ENCODE measurements around the gene ST6GAL1. TPM values are rescaled to one million over a fixed set of nuclear protein-coding genes. Genes with fewer than 3 reads are reported as not detected.
A peak's percentile ranks its signal among the peaks of the same experiment; 100 is the strongest.

ST6GAL1 gene
- total and polyA plus RNA-seq, 2 experiments from 2014 or later: 17.6 to 65.1 TPM

- ATAC-seq (peak; percentile 15; the same call in 2 of the 3 replicates), DNase-seq (ENCODE audit: low spot score) (peak; percentile 11)
- Histone ChIP-seq H3K27me3 (ENCODE audit: insufficient read depth) (no peaks in the 10 kb centered on the region), H3K9me2 (ENCODE audit: insufficient read depth) (no peaks in the 10 kb centered on the region), H3K36me3 (ENCODE audit: insufficient read depth) (peaks cover 10% of the 10 kb centered on the region), H3K4me1 (ENCODE audit: insufficient read depth) (peaks cover 12% of the 10 kb centered on the region; the same call in 1 of the 2 replicates), H4K20me1 (replicated peaks; ENCODE audit: insufficient read depth) (peaks cover 2% of the 10 kb centered on the region), H3K27ac (ENCODE audit: low read depth) (no peak overlapping the region), H2AFZ (no peak overlapping the region), H3K4me2 (no peak overlapping the region), H3K4me3 (no peak overlapping the region), H3K79me2 (replicated peaks; ENCODE audit: insufficient read depth) (no peaks in the 10 kb centered on the region), H3F3A (replicated peaks; ENCODE audit: low read depth) (peaks cover 2% of the 10 kb centered on the region; the same call in 1 of the 2 replicates)
- Mint-ChIP-seq H3K36me3 (ENCODE audit: low read depth) (peaks cover 67% of the 10 kb centered on the region), H3K27me3 (ENCODE audit: insufficient read depth, low read depth, poor library complexity) (peaks cover 7% of the 10 kb centered on the region), H3K4me1 (peaks cover 9% of the 10 kb centered on the region; the same call in 2 of the 3 replicates), H3K9me3 (no peaks in the 10 kb centered on the region; the same call in 2 of the 3 replicates), H3K4me3 (no peak overlapping the region), H3K27ac (no peak overlapping the region)
- TF ChIP-seq EZH2phosphoT487 (IDR thresholded peaks at IDR 0.05; ENCODE audit: unreplicated experiment) (no peak), CREB1 (CRISPR knock-in tag; IDR thresholded peaks at IDR 0.05; ENCODE audit: low read depth) (no peak), POLR2AphosphoS5 (IDR thresholded peaks at IDR 0.05; ENCODE audit: low read depth) (no peak), NANOG (IDR thresholded peaks at IDR 0.05; ENCODE audit: borderline replicate concordance) (no peak), JUNB (IDR thresholded peaks at IDR 0.05; ENCODE audit: unreplicated experiment) (no peak), ETS1 (IDR thresholded peaks at IDR 0.05) (no peak), ZNF114 (CRISPR knock-in tag; IDR thresholded peaks at IDR 0.05) (no peak), STAT1 (IDR thresholded peaks at IDR 0.05; ENCODE audit: unreplicated experiment) (no peak), ZNF331 (CRISPR knock-in tag; IDR thresholded peaks at IDR 0.05; ENCODE audit: low read depth) (no peak), EZH2 (IDR thresholded peaks at IDR 0.05; ENCODE audit: low read depth, unreplicated experiment) (no peak)
- TF ChIP-seq, protein P1, sequence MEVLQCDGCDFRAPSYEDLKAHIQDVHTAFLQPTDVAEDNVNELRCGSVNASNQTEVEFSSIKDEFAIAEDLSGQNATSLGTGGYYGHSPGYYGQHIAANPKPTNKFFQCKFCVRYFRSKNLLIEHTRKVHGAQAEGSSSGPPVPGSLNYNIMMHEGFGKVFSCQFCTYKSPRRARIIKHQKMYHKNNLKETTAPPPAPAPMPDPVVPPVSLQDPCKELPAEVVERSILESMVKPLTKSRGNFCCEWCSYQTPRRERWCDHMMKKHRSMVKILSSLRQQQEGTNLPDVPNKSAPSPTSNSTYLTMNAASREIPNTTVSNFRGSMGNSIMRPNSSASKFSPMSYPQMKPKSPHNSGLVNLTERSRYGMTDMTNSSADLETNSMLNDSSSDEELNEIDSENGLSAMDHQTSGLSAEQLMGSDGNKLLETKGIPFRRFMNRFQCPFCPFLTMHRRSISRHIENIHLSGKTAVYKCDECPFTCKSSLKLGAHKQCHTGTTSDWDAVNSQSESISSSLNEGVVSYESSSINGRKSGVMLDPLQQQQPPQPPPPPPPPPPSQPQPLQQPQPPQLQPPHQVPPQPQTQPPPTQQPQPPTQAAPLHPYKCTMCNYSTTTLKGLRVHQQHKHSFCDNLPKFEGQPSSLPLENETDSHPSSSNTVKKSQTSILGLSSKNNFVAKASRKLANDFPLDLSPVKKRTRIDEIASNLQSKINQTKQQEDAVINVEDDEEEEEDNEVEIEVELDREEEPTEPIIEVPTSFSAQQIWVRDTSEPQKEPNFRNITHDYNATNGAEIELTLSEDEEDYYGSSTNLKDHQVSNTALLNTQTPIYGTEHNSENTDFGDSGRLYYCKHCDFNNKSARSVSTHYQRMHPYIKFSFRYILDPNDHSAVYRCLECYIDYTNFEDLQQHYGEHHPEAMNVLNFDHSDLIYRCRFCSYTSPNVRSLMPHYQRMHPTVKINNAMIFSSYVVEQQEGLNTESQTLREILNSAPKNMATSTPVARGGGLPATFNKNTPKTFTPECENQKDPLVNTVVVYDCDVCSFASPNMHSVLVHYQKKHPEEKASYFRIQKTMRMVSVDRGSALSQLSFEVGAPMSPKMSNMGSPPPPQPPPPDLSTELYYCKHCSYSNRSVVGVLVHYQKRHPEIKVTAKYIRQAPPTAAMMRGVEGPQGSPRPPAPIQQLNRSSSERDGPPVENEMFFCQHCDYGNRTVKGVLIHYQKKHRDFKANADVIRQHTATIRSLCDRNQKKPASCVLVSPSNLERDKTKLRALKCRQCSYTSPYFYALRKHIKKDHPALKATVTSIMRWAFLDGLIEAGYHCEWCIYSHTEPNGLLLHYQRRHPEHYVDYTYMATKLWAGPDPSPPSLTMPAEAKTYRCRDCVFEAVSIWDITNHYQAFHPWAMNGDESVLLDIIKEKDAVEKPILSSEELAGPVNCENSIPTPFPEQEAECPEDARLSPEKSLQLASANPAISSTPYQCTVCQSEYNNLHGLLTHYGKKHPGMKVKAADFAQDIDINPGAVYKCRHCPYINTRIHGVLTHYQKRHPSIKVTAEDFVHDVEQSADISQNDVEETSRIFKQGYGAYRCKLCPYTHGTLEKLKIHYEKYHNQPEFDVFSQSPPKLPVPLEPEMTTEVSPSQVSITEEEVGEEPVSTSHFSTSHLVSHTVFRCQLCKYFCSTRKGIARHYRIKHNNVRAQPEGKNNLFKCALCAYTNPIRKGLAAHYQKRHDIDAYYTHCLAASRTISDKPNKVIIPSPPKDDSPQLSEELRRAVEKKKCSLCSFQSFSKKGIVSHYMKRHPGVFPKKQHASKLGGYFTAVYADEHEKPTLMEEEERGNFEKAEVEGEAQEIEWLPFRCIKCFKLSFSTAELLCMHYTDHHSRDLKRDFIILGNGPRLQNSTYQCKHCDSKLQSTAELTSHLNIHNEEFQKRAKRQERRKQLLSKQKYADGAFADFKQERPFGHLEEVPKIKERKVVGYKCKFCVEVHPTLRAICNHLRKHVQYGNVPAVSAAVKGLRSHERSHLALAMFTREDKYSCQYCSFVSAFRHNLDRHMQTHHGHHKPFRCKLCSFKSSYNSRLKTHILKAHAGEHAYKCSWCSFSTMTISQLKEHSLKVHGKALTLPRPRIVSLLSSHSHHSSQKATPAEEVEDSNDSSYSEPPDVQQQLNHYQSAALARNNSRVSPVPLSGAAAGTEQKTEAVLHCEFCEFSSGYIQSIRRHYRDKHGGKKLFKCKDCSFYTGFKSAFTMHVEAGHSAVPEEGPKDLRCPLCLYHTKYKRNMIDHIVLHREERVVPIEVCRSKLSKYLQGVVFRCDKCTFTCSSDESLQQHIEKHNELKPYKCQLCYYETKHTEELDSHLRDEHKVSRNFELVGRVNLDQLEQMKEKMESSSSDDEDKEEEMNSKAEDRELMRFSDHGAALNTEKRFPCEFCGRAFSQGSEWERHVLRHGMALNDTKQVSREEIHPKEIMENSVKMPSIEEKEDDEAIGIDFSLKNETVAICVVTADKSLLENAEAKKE (CRISPR knock-in tag; IDR thresholded peaks at IDR 0.05): no peak
- TF ChIP-seq, protein P2, sequence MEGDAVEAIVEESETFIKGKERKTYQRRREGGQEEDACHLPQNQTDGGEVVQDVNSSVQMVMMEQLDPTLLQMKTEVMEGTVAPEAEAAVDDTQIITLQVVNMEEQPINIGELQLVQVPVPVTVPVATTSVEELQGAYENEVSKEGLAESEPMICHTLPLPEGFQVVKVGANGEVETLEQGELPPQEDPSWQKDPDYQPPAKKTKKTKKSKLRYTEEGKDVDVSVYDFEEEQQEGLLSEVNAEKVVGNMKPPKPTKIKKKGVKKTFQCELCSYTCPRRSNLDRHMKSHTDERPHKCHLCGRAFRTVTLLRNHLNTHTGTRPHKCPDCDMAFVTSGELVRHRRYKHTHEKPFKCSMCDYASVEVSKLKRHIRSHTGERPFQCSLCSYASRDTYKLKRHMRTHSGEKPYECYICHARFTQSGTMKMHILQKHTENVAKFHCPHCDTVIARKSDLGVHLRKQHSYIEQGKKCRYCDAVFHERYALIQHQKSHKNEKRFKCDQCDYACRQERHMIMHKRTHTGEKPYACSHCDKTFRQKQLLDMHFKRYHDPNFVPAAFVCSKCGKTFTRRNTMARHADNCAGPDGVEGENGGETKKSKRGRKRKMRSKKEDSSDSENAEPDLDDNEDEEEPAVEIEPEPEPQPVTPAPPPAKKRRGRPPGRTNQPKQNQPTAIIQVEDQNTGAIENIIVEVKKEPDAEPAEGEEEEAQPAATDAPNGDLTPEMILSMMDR (conservative IDR thresholded peaks at IDR 0.05; ENCODE audit: low read depth in 2 of 2): no peak
- TF ChIP-seq, protein P3, sequence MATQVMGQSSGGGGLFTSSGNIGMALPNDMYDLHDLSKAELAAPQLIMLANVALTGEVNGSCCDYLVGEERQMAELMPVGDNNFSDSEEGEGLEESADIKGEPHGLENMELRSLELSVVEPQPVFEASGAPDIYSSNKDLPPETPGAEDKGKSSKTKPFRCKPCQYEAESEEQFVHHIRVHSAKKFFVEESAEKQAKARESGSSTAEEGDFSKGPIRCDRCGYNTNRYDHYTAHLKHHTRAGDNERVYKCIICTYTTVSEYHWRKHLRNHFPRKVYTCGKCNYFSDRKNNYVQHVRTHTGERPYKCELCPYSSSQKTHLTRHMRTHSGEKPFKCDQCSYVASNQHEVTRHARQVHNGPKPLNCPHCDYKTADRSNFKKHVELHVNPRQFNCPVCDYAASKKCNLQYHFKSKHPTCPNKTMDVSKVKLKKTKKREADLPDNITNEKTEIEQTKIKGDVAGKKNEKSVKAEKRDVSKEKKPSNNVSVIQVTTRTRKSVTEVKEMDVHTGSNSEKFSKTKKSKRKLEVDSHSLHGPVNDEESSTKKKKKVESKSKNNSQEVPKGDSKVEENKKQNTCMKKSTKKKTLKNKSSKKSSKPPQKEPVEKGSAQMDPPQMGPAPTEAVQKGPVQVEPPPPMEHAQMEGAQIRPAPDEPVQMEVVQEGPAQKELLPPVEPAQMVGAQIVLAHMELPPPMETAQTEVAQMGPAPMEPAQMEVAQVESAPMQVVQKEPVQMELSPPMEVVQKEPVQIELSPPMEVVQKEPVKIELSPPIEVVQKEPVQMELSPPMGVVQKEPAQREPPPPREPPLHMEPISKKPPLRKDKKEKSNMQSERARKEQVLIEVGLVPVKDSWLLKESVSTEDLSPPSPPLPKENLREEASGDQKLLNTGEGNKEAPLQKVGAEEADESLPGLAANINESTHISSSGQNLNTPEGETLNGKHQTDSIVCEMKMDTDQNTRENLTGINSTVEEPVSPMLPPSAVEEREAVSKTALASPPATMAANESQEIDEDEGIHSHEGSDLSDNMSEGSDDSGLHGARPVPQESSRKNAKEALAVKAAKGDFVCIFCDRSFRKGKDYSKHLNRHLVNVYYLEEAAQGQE (IDR thresholded peaks at IDR 0.05; ENCODE audit: unreplicated experiment): no peak
Observed at GRCh38 chr3:187072511-187072910, 142.2 kb downstream of the ST6GAL1 start.
